DMS53 treated with DMSO at 0.1 percent for 48 hours (cell line): Measurements from ENCODE around the gene LTBP1.
"Not testable (repeated sequence)": the region's sequence is repeated elsewhere in the genome, so short reads cannot be mapped to it uniquely, and the experiment has no call there.

ENCODE experiments used
- DNase-seq: peaks from one replicate; lab custom pipeline; 2025; ENCODE audit not compliant: unreplicated experiment; lab: John Stamatoyannopoulos, UW

LTBP1 gene

GRCh38 chr2:33369191-33369590 lies 422.4 kb downstream of the LTBP1 start:
- DNase-seq: no peak

- DNase-seq: no peak
These were observed 424.0 kb downstream of the LTBP1 start for GRCh38 chr2:33370636-33371265.

- DNase-seq: no peak
These were observed 424.7 kb downstream of the LTBP1 start for GRCh38 chr2:33371304-33372090.

GRCh38 chr2:33372940-33373553 lies 426.3 kb downstream of the LTBP1 start:
- DNase-seq: peak; percentile 29

- no peak for DNase-seq
These were observed 427.2 kb downstream of the LTBP1 start for GRCh38 chr2:33373986-33374385.

- DNase-seq: no peak
These were observed 428.3 kb downstream of the LTBP1 start for GRCh38 chr2:33375054-33375453.

GRCh38 chr2:33377048-33377447 lies 430.3 kb downstream of the LTBP1 start:
- no peak for DNase-seq

GRCh38 chr2:33378556-33379210 lies 431.9 kb downstream of the LTBP1 start:
- DNase-seq: no peak

- peak; percentile 19 for DNase-seq
These were observed 433.4 kb downstream of the LTBP1 start for GRCh38 chr2:33380001-33380609.

- DNase-seq: no peak
These were observed 434.0 kb downstream of the LTBP1 start for GRCh38 chr2:33380719-33381118.

- no peak for DNase-seq
These were observed 434.6 kb downstream of the LTBP1 start for GRCh38 chr2:33381301-33381858.

- DNase-seq: no peak
These were observed 437.3 kb downstream of the LTBP1 start for GRCh38 chr2:33383855-33384598.

- no peak for DNase-seq
These were observed 437.8 kb downstream of the LTBP1 start for GRCh38 chr2:33384599-33384961.

GRCh38 chr2:33388996-33389395 lies 442.2 kb downstream of the LTBP1 start:
- no peak for DNase-seq

- DNase-seq: not testable (repeated sequence)
These were observed 442.9 kb downstream of the LTBP1 start for GRCh38 chr2:33389695-33390094.

GRCh38 chr2:33391529-33392255 lies 444.9 kb downstream of the LTBP1 start:
- no peak for DNase-seq

GRCh38 chr2:33392366-33392765 lies 445.6 kb downstream of the LTBP1 start:
- no peak for DNase-seq

- DNase-seq: no peak
These were observed 448.3 kb downstream of the LTBP1 start for GRCh38 chr2:33395034-33395433.

- peak; percentile 25 for DNase-seq
These were observed 449.0 kb downstream of the LTBP1 start for GRCh38 chr2:33395655-33396249.
